ENCODE measurements around the gene C5.

GRCh38 chr9:120985819-120986222 lies 64.3 kb downstream of the C5 start:
- TF ChIP-seq CTCF (conservative IDR thresholded peaks at IDR 0.05; ENCODE audit: low read length) (peak; percentile 89), EZH2phosphoT487 (IDR thresholded peaks at IDR 0.05; ENCODE audit: borderline replicate concordance, low read depth, low read length) (no peak)
